Osteocyte (in vitro differentiated cells): ENCODE results near the gene HOXD3. TPM values are rescaled to one million over a fixed set of nuclear protein-coding genes. Genes with fewer than 3 reads are reported as not detected.

ENCODE experiments used
- DNase-seq: peaks from one replicate; pipeline ENCODE4 v3.0.0; 2021; ENCODE audit warnings: mixed read lengths; ENCODE audit not compliant: unreplicated experiment; ENCODE audit errors: extremely low spot score
- H3K27ac Mint-ChIP-seq: one replicate; pipeline ENCODE4 v1.8.0; 2021; ENCODE audit warnings: mild to moderate bottlenecking, mixed read lengths; ENCODE audit not compliant: unreplicated experiment
- H3K27me3 Mint-ChIP-seq: one replicate; pipeline ENCODE4 v1.8.0; 2021; ENCODE audit warnings: mixed read lengths; ENCODE audit not compliant: unreplicated experiment
- H3K36me3 Mint-ChIP-seq: one replicate; pipeline ENCODE4 v1.8.0; 2021; ENCODE audit warnings: mixed read lengths; ENCODE audit not compliant: unreplicated experiment
- H3K4me1 Mint-ChIP-seq: one replicate; pipeline ENCODE4 v1.8.0; 2021; ENCODE audit warnings: mixed read lengths; ENCODE audit not compliant: unreplicated experiment
- H3K4me3 Mint-ChIP-seq: one replicate; pipeline ENCODE4 v1.8.0; 2021; ENCODE audit warnings: mild to moderate bottlenecking, moderate library complexity, mixed read lengths; ENCODE audit not compliant: unreplicated experiment
- H3K9me3 Mint-ChIP-seq: one replicate; pipeline ENCODE4 v1.8.0; 2021; ENCODE audit warnings: mixed read lengths; ENCODE audit not compliant: unreplicated experiment
- total RNA-seq: library from RNA; stranded (reverse); gene quantifications from 2 replicates; pipeline ENCODE4 v1.2.1, GENCODE V29; 2021
- TF ChIP-seq, protein P1 (sequence below): fragments of 200-600 bp; sonication (generic); IDR thresholded peaks from 2 replicates; pipeline ENCODE4 v1.5.0; 2021; ENCODE audit warnings: antibody characterized with exemption, mild to moderate bottlenecking, moderate library complexity

HOXD3 gene
- total RNA-seq, 1 donor from 2014 or later, result not detected

GRCh38 chr2:176149481-176149938 lies 7.6 kb upstream of the HOXD3 start:
- H3K4me1 Mint-ChIP-seq, result no peaks in the 10 kb centered on the region
- no peaks in the 10 kb centered on the region for H3K9me3 Mint-ChIP-seq
- H3K27me3 Mint-ChIP-seq, result peaks cover 89% of the 10 kb centered on the region
- no peak overlapping the region for H3K4me3 Mint-ChIP-seq
- TF ChIP-seq, protein P1, sequence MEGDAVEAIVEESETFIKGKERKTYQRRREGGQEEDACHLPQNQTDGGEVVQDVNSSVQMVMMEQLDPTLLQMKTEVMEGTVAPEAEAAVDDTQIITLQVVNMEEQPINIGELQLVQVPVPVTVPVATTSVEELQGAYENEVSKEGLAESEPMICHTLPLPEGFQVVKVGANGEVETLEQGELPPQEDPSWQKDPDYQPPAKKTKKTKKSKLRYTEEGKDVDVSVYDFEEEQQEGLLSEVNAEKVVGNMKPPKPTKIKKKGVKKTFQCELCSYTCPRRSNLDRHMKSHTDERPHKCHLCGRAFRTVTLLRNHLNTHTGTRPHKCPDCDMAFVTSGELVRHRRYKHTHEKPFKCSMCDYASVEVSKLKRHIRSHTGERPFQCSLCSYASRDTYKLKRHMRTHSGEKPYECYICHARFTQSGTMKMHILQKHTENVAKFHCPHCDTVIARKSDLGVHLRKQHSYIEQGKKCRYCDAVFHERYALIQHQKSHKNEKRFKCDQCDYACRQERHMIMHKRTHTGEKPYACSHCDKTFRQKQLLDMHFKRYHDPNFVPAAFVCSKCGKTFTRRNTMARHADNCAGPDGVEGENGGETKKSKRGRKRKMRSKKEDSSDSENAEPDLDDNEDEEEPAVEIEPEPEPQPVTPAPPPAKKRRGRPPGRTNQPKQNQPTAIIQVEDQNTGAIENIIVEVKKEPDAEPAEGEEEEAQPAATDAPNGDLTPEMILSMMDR, result no peak
- H3K36me3 Mint-ChIP-seq, result no peaks in the 10 kb centered on the region
- no peak for DNase-seq
- no peak overlapping the region for H3K27ac Mint-ChIP-seq

GRCh38 chr2:176149939-176150583 lies 7.0 kb upstream of the HOXD3 start:
- H3K4me3 Mint-ChIP-seq, result no peak overlapping the region

DNA sequence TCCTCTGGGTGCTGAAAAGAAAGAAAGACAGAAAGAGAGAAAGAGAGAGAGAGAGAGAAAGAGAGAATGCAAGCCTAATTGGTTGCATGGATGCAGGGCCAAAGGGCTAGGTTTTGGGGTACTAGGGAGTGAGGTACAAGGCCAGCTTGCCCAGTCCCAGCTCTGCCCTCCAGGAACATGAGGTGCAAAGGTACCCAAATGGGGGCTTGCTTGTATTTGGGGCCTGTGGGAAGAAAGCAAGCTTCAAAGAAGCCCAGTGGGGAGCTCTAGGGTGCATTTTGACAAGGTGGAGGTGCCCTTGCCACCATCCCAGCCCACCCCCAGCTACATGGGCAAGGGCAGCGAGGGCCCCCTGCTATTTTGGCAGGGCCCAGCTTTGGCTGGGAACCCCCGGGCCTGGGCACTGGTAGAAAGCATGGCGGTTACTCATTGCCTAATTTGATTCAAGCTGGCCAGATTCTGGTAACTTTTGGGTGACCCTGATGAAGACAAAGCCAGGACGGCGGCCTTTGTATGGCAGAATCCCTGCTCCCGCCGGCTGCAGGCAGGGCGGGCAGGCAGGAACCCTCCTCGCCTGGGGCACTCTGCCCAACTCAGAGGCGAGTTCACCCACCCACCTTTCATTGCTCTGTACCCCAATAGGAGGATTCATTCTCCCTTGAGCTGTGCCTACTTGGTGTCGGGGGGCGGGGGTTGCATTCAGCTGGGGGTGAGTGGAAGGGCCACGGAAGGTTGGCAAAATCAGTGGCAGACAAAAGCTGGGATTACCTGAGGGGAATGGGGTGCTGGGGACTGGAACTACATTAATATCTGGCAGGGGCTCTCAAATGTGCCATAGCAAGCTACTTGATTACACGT lies 6.3 kb upstream of the HOXD3 start:
- Mint-ChIP-seq H3K27me3 (peaks cover 90% of the 10 kb centered on the region), H3K4me3 (no peak overlapping the region), H3K36me3 (no peaks in the 10 kb centered on the region), H3K27ac (no peak overlapping the region), H3K9me3 (no peaks in the 10 kb centered on the region), H3K4me1 (no peaks in the 10 kb centered on the region)
- DNase-seq, result no peak
- TF ChIP-seq, protein P1, result no peak

More at GRCh38 chr2:176149939-176150583, 7.0 kb upstream of the HOXD3 start:
- no peak overlapping the region for H3K27ac Mint-ChIP-seq
- H3K9me3 Mint-ChIP-seq, result no peaks in the 10 kb centered on the region
- TF ChIP-seq, protein P1, result no peak
- DNase-seq, result no peak
- no peaks in the 10 kb centered on the region for H3K4me1 Mint-ChIP-seq
- H3K36me3 Mint-ChIP-seq, result no peaks in the 10 kb centered on the region
- H3K27me3 Mint-ChIP-seq, result peaks cover 90% of the 10 kb centered on the region

- Mint-ChIP-seq H3K27ac (no peak within 1 kb of the TSS), H3K4me1 (no peaks in the 10 kb centered on the region), H3K27me3 (peaks cover 91% of the 10 kb centered on the region), H3K36me3 (no peaks in the 10 kb centered on the region), H3K4me3 (no peak within 1 kb of the TSS), H3K9me3 (no peaks in the 10 kb centered on the region)
- DNase-seq, result no peak
- TF ChIP-seq, protein P1, result no peak
Observed at GRCh38 chr2:176151442-176152287, 5.4 kb upstream of the HOXD3 start, which contains the start of gene HOXD4. TSS of gene HOXD4 (plus strand) at chr2:176151550. CDS start at chr2:176151634, 84 bp downstream.
